ES-I3 (cell line): ENCODE measurements around the gene KLRC2.
"Not testable (repeated sequence)": the region's sequence is repeated elsewhere in the genome, so short reads cannot be mapped to it uniquely, and the experiment has no call there.

Experiments used
- H3K36me3 ChIP-seq: 2 replicates; pipeline ENCODE4 v1.6.1; 2013; ENCODE audit warnings: mild to moderate bottlenecking, low read length, control low read depth, moderate library complexity; ENCODE audit not compliant: insufficient read depth
- H3K4me1 ChIP-seq: 2 replicates; pipeline ENCODE4 v1.6.1; 2013; ENCODE audit warnings: mild to moderate bottlenecking, control low read depth, low read length; ENCODE audit not compliant: insufficient read depth
- H3K9ac ChIP-seq: 2 replicates; pipeline ENCODE4 v1.6.1; 2013; ENCODE audit warnings: low read depth, mild to moderate bottlenecking, low read length, moderate library complexity
- H3K9me3 ChIP-seq: 2 replicates; pipeline ENCODE4 v1.6.1; 2013; ENCODE audit warnings: mild to moderate bottlenecking, low read length, moderate library complexity; ENCODE audit not compliant: control insufficient read depth, insufficient read depth

KLRC2 gene

DNA sequence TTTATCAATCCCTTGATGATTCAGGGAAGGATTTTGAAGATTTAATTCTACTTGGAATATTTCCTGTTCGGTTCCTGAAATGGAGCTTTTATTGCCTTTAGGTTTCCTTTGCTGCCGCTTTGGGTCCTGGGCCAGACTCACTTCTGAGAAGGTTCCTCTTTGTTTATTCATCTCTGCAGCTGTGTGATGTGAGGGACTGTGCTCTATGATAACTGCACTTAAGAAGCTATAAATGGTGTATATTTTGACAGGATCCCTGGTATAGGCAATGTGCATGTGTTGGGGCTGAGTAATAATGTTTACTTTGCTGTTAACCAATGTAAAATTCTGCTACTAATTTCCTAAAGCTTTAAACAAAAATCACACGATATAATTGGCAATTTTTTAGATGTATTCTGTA, at the start of gene KLRC2:
Gene KLRC2, minus strand, starts transcription at position 195 of the 400 bp plus-strand sequence. Its CDS starts 24 bp downstream, at position 171.
- not testable (repeated sequence) for H3K9ac ChIP-seq, H3K9me3 ChIP-seq, H3K4me1 ChIP-seq, H3K36me3 ChIP-seq

DNA sequence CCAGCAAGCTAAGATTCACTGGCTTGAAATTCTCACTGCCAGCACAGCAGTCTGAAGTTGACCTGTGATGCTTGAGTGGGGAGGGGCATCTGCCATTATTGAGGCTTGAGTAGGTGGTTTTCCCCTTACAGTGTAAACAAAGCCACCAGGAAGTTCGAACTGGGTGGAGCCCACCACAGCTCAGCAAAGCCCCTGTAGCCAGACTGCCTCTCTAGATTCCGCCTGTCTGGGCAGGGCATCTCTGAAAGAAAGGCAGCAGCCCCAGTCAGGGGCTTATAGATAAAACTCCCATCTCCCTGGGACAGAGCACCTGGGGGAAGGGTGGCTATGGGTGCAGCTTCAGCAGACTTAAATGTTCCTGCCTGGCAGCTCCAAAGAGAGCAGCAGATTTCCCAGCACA, 46.1 kb upstream of the KLRC2 start:
- H3K4me1 ChIP-seq, H3K9ac ChIP-seq, H3K36me3 ChIP-seq, H3K9me3 ChIP-seq: not testable (repeated sequence)

DNA sequence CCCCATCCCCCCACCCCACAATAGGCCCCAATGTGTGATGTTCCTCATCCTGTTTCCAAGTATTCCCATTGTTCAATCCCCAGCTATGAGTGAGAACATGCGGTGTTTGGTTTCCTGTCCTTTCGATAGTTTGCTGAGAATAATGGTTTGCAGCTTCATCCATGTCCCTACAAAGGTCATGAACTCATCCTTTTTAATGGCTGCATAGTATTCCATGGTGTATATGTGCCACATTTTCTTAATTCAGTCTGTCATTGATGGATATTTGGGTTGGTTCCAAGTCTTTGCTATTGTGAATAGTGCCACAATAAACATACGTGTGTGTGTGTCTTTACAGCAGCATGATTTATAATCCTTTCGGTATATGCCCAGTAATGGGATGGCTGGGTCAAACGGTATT, 37.0 kb upstream of the KLRC2 start:
- not testable (repeated sequence) for H3K36me3 ChIP-seq, H3K9ac ChIP-seq, H3K9me3 ChIP-seq, H3K4me1 ChIP-seq

DNA sequence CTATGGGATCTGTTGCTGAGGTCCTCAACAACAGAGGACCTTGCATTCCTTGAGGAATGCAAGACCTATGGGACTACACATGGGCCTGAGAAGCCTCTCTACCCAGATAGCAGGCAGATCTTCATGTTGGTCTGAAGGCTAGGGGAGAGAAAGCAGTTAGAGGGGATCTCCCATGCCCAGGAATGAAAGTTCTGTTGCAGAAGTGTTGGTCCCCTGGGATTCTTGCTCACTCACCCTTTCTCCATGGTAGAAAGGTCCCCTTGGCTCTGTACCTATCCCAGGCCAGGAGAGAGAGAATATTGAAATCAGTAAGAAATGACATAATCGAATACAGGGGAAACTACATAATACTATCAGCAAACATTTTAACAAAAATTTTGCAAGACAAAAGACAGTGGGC, 33.9 kb upstream of the KLRC2 start:
- Histone ChIP-seq H3K9ac (no peak overlapping the region), H3K36me3 (no peaks in the 10 kb centered on the region), H3K4me1 (no peaks in the 10 kb centered on the region), H3K9me3 (peaks cover 4% of the 10 kb centered on the region; the same call in 1 of the 2 replicates)

DNA sequence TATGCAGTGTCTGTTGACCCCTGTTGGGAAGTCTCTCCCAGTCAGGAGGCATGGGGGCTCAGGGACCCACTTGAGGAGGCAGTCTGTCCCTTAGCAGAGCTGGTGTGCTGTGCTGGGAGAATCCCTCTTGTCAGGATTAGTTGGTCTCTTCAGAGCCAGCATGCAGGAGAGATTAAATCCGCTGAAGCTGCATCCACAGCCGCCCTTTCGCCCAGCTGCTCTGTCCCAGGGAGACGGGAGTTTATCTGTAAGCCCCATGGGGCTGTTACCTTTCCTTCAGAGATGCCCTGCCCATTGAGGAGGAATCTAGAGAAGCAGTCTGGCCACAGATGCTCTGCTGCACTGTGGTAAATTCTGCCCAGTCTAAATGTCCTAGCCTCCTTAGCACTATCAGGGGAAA, 30.5 kb upstream of the KLRC2 start:
- Histone ChIP-seq H3K4me1 (no peaks in the 10 kb centered on the region), H3K9me3 (peaks cover 4% of the 10 kb centered on the region; the same call in 1 of the 2 replicates), H3K9ac (no peak overlapping the region), H3K36me3 (no peaks in the 10 kb centered on the region)

DNA sequence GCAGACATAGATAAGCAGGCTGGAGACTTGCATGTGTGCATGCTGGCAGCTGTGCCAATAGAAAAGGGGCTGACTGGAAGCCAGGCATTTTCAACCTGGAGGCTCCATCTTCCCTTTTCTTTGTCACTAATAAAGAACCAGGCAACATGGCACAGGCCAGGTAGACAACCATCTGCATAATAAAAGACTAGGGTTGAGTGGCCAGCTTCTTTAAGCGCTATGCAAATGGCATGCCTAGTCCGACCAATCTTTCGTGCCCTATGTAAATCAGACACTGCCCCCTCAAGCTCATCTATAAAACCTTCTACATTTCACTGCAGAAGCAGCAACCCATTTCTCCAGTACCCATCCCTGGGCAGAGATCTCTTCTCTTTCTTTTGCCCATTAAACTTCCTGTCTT, 21.9 kb upstream of the KLRC2 start:
- Histone ChIP-seq H3K9ac (no peak overlapping the region), H3K36me3 (no peaks in the 10 kb centered on the region), H3K9me3 (peaks cover 5% of the 10 kb centered on the region; the same call in 1 of the 2 replicates), H3K4me1 (peaks cover 10% of the 10 kb centered on the region; the same call in 1 of the 2 replicates)

DNA sequence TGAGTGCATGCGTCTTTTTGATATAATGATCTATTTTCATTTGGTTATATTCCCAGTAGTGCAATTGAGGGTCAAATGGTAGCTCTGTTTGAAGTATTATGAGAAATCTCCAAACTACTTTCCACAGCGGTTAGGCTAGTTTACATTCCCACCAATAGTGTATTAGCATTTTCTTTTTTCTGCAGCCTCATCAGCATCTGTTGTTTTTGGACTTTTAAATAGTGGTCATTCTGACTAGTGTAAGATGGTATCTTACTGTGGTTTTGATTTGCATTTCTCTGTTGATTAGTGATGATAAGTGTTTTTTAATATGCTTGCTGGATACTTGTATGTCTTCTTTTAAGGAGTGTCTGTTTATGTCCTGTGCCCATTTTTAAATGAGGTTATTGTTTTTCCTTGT, 21.0 kb upstream of the KLRC2 start:
- Histone ChIP-seq H3K4me1 (peaks cover 10% of the 10 kb centered on the region; the same call in 1 of the 2 replicates), H3K9ac (no peak overlapping the region), H3K9me3 (peaks cover 5% of the 10 kb centered on the region; the same call in 1 of the 2 replicates), H3K36me3 (no peaks in the 10 kb centered on the region)

DNA sequence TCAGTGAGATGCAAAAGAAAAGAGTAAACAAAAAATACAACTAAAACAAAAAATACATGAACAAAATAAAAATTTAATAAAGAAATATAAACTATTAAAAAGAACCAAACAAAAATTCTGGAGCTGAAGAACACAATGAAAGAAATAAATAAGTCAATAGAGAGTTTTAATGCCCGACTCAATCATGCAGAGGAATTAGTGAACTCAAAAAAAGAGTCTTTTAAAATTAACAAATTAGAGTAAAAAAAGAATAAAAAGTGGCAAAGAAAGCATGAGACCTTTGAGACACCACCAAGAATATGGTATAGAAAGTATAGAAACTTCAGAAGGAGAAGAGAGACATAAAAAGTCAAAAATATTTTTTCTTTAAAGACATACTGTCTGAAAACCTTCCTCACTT, 20.0 kb upstream of the KLRC2 start:
- H3K9me3 ChIP-seq = peaks cover 5% of the 10 kb centered on the region; the same call in 1 of the 2 replicates
- no peak overlapping the region for H3K9ac ChIP-seq
- H3K4me1 ChIP-seq = peaks cover 10% of the 10 kb centered on the region; the same call in 1 of the 2 replicates
- no peaks in the 10 kb centered on the region for H3K36me3 ChIP-seq

DNA sequence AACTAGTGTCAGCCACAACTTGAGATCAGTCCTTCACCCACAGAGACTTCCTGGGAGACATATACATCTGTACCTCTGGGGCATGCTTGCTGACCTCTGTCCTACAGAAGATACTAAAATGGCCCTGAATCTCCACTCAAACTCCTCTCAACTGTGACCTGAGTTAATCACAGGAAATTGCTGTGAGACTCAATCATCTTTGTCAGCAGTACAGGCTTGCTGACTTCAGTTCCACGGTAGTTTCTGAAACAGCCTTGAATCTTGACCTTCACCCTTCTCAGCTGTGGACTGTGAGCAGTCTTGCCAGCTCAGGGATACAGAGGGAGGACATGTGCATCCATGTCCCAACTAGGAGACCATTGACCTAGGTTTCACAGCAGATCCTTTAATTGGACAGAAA, 18.7 kb upstream of the KLRC2 start:
- H3K4me1 ChIP-seq = peaks cover 10% of the 10 kb centered on the region; the same call in 1 of the 2 replicates
- H3K36me3 ChIP-seq = no peaks in the 10 kb centered on the region
- H3K9ac ChIP-seq = no peak overlapping the region
- peaks cover 5% of the 10 kb centered on the region; the same call in 1 of the 2 replicates for H3K9me3 ChIP-seq

DNA sequence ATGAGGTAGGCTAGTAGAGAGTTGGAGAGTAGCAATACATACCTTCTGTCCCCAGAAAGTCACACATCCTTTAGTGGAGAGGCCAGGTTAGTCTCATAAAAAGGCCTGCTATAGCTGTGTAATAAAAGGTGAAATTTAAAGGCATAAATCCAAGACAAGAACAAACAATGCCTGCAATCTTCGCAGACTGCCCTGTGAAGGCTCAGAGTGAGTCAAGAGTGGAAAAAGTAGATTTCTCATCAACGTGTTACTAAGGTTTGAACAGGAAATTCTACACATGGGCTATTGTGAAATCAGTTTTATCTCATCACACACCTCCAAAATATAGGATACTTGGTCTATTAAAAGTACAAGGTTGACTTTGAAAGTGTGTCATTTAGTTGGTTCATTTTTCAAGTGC, 17.3 kb upstream of the KLRC2 start, which contains the start of gene KLRC1:
Gene KLRC1, minus strand, starts transcription at position 222 of the 400 bp plus-strand sequence. CDS start 2,221 bp downstream, outside the sequence.
- H3K36me3 ChIP-seq = no peaks in the 10 kb centered on the region
- peaks cover 10% of the 10 kb centered on the region; the same call in 1 of the 2 replicates for H3K4me1 ChIP-seq
- no peak within 1 kb of the TSS for H3K9ac ChIP-seq
- H3K9me3 ChIP-seq = peaks cover 5% of the 10 kb centered on the region; the same call in 1 of the 2 replicates

DNA sequence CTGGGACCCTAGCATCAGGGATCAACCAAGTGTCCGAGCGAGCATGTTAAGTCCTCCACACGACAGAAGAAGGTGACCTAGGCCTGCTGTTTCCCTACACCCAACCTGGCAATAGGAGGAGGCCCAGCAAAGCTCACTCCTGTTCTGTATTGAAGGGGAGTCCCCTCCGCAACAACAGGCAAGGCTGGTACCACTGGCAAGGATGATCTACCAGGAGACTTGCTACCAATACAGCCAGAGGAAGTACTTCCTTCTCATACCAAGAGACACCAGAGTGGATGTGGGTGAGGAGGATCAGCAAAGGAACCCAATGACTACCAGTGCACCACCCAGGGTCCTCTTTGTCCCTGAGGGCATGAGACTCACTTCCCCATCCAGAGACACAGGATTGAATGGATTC, 12.4 kb upstream of the KLRC2 start:
- no peaks in the 10 kb centered on the region for H3K4me1 ChIP-seq
- no peak overlapping the region for H3K9ac ChIP-seq
- no peaks in the 10 kb centered on the region for H3K36me3 ChIP-seq
- H3K9me3 ChIP-seq = no peaks in the 10 kb centered on the region

DNA sequence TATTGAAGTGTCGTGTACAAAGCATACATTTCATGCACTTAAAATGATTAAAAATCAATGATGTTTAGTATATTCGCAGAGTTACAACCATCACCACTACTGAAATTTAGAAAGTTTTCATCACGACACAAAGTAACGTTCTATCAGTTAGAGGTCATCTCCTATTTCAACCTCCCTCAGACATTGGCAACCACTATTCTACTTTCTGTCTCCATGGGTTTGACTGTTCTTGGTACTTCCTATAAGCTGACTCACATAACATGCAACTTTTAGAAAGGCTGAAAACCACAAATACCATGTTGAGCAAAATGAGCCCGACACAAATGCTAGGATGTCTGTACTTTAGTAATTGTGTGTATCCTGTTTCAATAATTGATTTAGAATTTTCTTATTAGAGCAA, 10.2 kb upstream of the KLRC2 start:
- not testable (repeated sequence) for H3K4me1 ChIP-seq, H3K9ac ChIP-seq, H3K9me3 ChIP-seq, H3K36me3 ChIP-seq

DNA sequence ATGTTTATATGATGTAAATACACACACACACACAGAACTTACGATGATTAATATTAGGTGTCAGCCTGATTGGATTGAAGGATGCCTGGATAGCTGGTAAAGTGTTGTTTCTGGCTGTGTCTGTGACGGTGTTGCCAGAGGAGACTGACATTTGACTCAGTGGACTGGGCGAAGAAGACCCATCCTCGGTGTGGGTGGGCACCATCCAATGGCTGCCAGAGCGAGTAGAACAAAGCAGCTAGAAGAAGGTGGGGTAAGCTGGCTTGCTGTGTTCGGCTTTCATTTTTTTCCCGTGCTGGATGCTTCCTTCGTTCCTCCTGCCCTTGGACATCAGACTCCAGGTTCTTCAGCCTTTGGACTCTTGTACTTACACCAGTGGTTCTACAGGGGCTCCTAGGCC, 5.3 kb upstream of the KLRC2 start:
- not testable (repeated sequence) for H3K9ac ChIP-seq, H3K36me3 ChIP-seq, H3K9me3 ChIP-seq, H3K4me1 ChIP-seq

DNA sequence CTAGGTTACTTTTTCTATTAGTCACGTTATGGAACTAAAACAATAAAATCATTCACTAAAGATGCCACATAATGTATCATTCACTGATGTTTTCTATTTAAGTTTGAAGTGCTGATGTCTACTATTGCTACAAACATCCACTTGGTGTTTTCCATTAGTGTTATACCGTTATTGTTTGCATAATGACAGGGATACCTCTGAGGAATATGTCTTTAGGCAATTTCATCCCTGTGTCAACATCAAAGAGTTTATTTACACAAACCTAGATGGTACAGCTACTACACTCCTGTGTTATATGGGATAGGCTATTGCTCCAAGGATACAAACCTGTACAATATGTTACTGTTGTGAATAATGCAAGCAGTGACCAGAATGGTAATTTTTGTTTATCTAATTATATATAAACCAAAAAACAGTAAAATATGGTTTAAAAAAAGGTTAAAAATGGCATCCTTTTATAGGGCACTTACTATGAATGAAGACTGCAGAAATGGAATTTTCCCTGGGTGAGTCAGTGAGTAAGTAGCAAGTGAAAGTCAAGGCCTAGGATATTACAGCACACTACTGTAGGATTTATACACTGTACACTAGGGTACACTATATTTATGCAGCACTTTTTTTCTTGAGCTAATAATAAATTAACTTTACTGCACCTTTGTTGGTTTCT, 3.9 kb upstream of the KLRC2 start:
- not testable (repeated sequence) for H3K9me3 ChIP-seq, H3K4me1 ChIP-seq, H3K9ac ChIP-seq, H3K36me3 ChIP-seq

DNA sequence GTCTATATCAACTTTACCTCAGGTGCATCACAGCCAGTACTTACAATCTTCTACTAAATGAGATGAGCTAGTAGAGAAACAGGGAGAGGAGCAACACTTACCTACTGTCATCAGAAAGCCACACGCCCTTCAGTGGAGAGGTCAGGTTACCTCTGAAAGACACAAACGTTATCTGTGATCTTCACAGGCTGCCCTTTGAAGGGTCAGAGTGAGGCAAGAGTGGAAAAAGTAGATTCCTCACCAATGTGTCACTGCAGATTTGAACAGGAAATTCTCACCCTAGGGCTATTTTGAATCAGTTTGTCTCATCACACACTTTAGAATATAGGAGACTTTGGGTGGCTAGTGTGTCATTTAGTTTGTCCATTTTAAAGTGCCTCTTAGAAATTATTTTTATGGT, 1.8 kb upstream of the KLRC2 start:
- H3K9me3 ChIP-seq, H3K9ac ChIP-seq, H3K36me3 ChIP-seq, H3K4me1 ChIP-seq: not testable (repeated sequence)
